GM18519 (cell line): Measurements from ENCODE around the gene ZC2HC1B.
"Not testable (repeated sequence)": the region's sequence is repeated elsewhere in the genome, so short reads cannot be mapped to it uniquely, and the experiment has no call there.

Experiments
- ATAC-seq: cut with Tn5 transposase; IDR thresholded peaks from one replicate; pipeline ENCODE4 v1.9.1; 2021; ENCODE audit warnings: mild to moderate bottlenecking, moderate library complexity; ENCODE audit not compliant: unreplicated experiment, low FRiP score

ZC2HC1B gene, protein sequence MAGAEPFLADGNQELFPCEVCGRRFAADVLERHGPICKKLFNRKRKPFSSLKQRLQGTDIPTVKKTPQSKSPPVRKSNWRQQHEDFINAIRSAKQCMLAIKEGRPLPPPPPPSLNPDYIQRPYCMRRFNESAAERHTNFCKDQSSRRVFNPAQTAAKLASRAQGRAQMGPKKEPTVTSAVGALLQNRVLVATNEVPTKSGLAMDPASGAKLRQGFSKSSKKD

DNA sequence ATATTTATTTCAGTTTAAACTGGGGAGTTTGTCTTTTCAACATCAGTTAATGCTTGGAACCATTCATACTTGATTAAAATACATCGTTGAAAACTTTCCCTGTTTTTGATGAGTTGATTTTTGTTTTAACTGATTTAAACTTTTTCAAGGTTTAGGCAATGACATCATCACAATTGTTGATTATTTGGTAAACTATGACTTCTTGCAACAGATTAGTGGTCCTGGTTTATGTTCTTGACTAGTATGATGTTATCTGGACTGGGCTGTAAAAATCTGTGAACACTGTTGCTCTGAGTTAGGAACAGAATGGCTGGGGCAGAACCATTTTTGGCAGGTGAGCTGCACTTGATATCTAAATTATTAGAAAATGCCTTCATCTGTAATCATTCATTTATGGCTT is at the start of gene ZC2HC1B:
TSS of gene ZC2HC1B (plus strand) at position 241 of the 400 bp plus-strand sequence. CDS start at position 307, 66 bp downstream.
- no peak for ATAC-seq

DNA sequence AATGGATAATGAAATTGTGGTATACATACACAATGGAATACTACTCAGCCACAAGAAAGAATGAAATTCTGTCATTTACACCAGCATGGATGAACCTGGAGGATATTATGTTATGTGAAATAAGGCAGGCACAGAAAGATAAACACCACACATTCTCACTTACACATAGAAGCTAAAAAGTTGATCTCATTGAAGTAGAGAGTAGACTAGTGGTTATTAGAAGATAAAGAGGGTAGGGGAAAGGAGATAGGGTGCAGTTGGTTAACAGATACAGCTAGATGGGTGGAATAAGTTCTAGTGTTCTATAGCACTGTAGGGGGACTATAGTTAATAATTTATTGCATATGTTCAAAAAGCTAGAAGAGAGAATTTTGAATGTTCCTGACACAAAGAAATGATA is 46.7 kb upstream of the ZC2HC1B start:
- no peak for ATAC-seq

DNA sequence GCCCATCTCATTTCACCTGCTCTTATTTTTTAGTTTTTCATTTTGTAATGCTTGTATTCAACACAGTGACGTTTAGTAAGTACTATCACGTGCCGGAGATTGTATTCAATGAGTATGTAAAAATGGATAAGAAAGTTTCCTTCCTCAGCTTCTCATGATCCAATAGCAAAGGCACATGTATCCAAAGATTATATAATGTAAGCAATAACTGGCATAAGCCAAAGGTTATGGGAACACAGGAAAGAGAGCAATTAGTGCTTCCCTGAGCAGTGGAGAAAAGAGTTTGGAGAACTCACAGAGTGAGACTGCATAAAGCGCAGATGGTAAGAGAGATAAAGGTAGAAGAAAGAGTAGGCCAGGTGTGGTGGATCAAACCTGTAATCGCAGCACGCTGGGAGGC is 42.9 kb upstream of the ZC2HC1B start:
- no peak for ATAC-seq

DNA sequence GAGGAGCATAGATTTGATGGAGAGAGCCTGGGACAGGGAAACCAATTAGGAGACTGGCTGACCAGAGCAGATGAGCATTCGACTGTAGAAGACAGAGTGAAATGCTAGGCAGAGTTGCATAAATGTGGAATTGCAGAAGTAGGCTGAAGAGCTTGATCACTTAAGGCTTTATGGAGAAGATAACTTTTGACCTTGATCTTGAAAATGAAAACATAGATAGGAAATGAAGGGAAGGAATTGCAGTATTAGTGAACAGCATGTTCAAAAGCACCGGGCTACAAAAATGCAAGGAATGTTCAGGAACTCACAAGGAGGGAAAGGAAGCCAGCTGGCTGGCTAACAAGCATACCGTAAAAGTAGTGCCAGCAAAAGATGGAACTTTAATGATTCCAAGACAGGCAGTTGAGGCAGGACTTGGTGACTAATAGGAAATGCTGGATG is 41.7 kb upstream of the ZC2HC1B start:
- no peak for ATAC-seq

DNA sequence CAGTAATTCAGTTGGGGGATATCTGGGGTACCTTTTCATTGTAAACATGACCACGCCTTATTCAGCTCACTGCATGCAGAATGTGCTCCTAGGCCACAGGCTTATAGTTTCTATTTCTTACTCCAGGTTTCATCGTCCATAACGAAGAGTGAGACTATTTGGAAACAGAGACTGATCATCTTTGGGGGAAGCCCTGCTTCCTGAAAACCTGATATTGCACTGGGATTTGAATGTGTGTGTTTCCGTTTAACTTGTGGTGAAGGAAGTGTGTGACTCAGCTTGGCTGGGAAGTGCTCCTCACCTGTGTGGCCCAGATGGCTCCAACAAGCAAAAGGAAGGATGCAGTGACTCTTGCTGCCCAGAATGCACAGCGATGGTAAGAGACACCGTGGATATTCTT is 40.7 kb upstream of the ZC2HC1B start:
- no peak for ATAC-seq

DNA sequence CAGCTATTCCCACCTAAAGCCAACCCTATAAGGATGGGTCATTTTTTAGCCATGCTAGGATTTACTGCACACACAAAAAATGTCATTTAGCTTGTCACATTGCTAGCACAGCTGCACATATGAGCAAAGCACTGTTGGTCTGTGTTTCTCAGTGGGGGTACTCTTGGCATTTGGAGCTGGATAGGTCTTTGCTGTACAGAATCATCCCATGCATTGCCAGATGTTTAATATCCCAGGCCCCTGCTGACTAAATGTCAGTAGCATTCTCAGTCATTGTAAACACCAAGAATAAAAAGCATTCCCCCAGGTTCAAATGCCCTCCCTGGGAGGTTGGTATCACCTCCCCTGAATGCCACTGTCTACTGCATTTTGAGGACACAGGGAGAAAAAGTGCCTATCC is 35.7 kb upstream of the ZC2HC1B start:
- ATAC-seq: no peak

DNA sequence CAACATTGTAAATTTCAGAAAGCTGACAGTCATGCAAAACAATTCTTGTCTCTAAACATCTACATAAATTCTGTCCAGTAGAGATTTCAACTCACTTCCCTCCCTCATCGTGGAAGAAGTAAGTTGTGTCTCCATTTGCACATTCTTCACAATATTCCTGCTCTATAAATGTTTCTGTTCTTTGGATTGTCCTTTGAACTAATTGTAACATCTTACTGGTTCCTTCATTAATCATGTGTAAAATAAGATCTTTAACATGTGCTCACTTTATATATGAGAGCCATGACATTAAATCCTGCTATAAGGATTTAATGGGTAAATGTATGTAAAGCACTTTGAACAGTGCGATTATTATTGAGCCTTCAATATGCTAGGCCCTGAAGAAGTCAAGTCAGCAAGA is 28.1 kb upstream of the ZC2HC1B start:
- no peak for ATAC-seq

DNA sequence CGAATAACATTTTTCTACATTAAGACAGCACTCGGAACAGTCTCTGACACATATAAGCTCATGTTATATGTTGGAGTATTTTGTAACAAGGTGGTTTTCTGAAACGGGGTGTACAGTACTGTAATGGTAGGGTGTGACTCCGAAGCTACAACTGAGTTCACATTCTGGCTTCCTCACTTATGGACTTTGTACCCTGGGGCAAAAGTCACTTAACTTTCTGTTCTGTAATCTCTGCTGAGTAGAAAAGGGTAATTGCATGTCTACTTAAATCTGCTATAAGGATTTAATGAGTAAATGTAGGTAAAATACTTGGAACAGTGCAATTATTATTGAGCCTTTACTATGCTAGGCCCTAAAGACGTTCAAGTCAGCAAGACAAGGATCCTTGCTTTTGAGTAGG is 25.9 kb upstream of the ZC2HC1B start:
- ATAC-seq: no peak

DNA sequence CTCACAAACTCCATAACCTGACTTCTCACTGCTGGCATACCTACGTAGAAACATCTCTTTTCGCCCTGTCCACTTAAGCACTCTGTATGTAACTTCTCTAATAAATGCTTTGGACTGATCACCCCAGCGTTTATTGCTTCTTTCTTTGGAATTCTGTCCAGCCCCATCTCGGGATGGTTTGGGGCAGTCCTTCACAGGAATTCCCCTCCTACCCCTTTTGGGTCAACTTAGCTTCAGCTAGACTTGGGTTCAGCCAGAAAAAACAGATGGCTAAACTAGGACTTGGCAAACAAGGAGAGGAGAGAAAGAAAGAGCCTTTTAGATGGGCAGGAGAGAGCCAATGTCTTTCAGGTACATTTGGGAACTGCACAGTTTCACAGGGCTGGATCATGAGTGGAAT is 25.1 kb upstream of the ZC2HC1B start:
- no peak for ATAC-seq

DNA sequence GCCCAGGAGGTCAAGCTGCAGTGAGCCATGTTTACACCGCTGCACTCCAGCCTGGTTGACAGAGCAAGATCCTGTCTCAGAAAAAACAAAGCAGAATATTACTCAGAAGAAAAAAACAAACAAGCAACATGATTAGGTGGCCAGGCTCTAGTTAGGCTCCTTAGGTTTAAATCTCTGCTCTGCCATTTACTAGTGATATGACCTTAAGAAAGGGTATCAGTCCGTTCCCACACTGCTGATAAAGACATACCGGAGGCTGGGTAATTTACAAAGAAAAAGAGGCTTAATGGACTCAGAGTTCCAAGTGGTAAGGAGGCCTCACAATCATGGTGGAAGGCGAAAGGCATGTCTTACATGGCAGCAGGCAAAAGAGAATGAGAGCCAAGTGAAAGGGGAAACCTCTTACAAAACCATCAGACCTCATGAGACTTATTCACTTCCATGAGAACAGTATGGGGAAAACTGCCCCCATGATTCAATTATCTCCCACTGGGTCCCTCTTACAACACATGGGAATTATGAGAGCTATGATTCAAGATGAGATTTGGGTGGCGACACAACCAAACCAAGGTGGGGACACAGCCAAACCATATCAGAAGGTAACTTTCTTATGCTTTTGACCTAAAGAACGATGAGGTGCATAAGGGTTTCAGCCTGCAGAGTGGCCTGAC is 23.5 kb upstream of the ZC2HC1B start:
- ATAC-seq: no peak

DNA sequence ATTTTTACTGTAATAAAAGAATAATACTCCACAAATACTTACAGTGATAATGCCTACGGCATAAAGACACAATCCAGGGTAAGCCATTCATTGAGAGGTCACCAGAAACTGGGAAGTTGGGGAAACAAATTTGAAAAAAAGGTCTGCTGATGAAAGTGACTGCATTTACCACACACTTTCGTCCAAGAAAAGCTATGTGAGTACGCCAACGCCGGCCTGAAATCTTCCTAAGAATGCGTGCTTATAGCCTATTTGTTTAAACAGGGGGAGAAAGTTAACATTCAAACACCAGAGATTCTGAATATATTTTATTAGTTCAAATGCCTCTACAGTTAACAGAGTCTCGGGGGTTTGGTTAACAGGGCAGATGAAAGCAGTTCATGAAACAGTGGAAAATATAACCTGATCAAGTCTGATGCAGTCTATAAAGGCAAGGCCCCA is 21.8 kb upstream of the ZC2HC1B start:
- no peak for ATAC-seq

DNA sequence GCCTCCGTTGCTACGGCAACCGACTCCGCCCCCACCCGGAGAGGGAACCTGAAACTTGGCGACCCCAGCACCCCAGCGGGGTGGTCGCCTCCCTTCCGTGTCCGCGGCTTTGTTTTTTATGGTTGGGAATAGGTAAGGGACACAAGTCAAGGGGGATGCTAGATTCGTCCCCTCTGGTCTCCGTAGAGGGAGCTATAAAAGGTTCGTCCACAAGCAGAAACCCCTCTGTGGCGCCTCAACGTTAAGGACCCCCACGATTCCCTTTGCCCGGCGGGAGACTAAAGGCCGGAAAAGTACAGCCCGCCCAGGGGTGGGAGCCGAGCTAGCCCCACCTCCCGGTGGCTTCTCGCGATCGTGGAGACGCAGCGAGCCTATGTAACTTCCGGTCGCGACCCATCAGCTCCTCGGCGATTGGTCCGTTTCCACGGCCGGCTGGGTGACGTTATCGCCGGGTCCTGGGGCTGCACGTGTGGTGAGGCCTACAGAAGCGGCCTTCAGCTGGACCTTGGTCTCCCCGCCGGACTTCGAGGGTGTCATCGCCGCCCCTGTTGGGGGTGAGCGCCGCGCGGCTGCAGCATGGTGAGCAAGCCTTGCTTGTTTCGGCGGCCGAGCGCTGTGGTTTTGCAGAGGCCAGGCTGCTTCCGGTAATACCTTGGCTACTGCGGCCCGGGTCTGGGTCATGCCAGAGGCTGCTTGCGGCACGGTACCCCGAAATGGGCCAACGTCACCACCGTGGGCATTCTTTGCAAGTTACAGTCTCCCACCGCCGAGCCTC is 21.2 kb upstream of the ZC2HC1B start, which contains the start of gene LTV1:
TSS of gene LTV1 (plus strand) at position 437 of the 775 bp plus-strand sequence. CDS start at position 577, 140 bp downstream.
- peak; percentile 99 for ATAC-seq

DNA sequence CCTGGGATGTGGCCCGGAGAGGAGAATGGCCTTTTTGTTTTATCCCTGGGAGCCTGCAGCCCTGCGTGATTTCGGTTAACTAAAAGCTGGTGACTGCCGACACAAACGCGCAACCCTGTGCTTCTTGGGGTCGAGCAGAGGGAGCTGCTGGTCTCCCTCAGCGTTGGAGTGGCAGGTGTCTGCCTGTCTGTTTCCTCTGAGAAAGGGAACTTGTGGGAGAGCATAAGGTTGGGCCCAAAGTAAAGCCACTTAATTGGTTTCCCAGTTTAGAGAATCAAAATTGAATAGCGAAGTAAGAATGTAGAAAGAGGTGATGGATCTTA is 20.6 kb upstream of the ZC2HC1B start:
- no peak for ATAC-seq

DNA sequence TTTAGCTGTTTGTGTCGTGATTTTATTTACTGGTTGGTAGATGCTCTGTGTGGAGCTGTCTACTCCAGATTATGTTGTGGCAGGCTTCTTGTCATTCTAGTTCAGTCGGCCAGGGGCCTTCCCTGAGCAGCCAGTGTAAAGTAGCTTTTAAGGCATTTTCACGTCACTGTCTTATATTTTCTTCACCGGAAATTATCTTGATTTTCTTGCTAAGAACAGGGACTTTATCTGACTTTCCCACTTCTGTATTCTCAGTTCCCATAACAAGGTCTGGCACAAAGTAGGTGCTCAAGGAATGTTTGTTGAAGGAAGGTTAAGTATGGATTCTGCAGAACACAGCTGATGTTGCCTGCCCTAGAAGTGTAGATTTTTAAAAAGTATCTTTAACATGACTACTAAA is 20.3 kb upstream of the ZC2HC1B start:
- no peak for ATAC-seq

DNA sequence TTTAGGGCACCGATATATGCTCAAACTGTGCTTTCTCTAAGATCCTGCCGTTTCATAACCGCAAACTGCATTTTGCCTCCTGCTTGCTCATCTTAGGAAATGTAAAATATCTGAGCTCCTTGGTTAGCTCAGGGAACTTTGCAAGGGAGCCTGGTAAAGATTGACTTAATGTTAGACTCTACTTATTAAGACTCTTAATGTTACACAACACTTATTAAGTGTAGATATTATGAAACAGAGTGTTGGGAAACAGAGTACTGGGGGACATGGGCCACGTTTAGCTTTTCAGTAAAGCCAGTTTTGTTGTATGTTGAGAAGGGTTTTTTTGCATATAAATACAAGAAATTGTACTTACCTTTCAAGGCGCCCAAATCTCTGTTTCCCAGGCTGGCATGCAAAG is 19.2 kb upstream of the ZC2HC1B start:
- ATAC-seq: no peak

DNA sequence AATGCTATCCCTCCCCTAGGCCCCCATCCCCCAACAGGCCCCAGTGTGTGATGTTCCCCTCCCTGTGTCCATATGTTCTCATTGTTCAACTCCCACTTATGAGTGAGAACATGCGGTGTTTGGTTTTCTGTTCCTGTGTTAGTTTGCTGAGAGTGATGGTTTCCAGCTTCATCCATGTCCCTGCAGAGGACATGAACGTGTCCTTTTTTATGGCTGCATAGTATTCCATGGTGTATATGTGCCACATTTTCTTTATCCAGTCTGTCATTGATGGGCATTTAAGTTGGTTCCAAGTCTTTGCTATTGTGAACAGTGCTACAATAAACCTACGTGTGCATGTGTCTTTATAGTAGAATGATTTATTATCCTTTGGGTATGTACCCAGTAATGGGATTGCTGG is 12.6 kb upstream of the ZC2HC1B start:
- not testable (repeated sequence) for ATAC-seq

DNA sequence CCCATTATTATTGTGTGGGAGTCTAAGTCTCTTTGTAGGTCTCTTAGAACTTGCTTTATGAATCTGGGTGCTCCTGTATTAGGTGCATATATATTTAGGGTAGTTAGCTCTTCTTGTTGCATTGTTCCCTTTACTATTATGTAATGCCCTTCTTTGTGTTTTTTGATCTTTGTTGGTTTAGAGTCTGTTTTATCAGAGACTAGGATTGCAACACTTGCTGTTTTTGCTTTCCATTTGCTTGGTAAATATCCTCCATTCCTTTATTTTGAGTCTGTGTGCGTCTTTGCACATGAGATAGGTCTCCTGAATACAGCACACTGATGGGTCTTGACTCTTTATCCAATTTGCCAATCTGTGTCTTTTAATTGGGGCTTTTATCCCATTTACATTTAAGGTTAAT is 9.2 kb upstream of the ZC2HC1B start:
- not testable (repeated sequence) for ATAC-seq

DNA sequence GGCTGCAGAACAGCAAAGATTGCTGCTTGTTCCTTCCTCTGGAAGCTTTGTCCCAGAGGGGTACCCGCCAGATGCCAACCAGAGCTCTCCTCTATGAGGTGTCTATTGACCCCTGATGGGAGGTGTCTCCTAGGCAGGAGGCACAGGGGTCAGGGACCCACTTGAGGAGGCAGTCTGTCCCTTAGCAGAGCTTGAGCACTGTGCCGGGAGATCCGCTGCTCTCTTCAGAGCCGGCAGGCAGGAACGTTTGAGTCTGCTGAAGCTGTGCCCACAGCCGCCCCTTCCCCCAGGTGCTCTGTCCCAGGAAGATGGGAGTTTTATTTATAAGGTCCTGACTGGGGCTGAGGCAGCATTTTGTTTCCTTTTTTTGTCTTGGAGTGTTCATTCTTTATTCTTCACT is 7.5 kb upstream of the ZC2HC1B start:
- not testable (repeated sequence) for ATAC-seq

DNA sequence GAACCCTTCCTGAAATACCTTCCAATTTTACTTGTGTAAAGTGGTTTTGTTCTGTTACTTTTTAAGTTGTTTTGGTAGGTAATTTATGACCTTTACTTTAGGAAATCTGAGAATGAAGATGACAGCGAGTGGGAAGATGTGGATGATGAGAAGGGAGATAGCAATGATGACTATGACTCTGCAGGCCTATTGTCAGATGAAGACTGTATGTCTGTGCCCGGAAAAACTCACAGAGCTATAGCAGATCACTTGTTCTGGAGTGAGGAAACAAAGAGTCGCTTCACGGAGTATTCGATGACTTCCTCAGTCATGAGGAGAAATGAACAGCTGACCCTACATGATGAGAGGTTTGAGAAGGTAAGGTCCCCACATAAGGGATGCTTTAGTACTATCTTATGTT is 6.6 kb upstream of the ZC2HC1B start:
- no peak for ATAC-seq

DNA sequence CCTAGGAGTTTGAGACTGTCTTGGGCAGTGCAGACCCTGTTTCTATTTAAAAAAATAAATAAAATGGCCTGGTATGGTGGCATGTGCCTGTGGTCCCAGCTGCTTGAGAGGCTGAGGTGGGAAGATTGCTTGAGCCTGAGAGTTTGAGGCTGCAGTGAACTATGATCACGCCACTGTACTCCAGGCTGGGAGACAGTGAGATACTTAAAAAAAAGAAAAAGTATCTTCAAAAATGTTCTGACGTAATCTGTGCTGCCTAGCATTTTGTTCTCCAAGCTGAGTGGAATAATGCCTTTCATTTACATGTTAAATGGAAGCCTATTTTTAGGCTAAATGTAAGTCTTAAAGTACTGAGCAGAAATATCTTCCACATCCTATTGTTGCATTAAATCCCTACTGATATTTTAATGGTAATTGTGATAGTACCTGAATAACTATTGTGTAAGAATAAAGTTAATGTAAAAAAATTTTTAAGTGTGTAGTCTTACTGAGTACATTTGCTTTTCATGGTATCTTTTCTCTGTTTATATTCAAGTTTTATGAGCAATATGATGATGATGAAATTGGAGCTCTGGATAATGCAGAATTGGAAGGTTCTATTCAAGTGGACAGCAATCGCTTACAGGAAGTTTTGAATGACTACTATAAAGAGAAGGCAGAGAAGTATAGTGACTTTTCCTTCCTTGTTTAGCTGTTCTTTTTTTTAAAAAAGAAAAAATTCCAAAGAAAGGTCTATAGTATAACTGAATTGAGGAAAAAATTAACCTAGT is 4.2 kb upstream of the ZC2HC1B start:
- no peak for ATAC-seq

DNA sequence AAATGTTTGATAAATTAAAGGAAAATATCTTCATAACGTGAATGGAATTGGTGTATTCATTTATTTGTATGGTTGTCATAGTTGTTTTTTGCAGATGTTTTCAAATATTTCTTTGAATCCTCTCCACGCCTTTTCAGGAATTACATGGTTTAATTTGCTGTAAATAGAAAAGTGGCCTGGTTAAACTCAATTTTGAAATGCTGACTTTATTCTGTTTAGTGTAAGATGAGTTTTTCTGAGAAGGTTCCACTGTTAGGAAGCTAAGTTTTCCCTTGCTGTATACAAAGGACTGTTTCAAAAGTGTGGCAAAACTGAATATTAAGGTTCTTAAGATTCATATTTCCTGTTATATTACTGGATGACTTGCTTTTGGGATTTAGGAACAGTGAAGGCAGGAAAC is 503 bp upstream of the ZC2HC1B start:
- ATAC-seq: no peak
